Neuronal stem cell (in vitro differentiated cells): ENCODE measurements around the gene GRHPR.
A peak's percentile ranks its signal among the peaks of the same experiment; 100 is the strongest.

Source experiments
- DNase-seq: peaks from one replicate; pipeline ENCODE4 v3.0.0-alpha.2; 2013; ENCODE audit warnings: low spot score
- H2AFZ ChIP-seq: one replicate; pipeline ENCODE4 v1.6.1; 2013; ENCODE audit warnings: mild to moderate bottlenecking, low read length, inconsistent platforms
- H2AK5ac ChIP-seq: 2 replicates; pipeline ENCODE4 v1.6.1; 2013; ENCODE audit warnings: low read depth, mild to moderate bottlenecking, inconsistent platforms, low read length, moderate library complexity, mixed read lengths
- H2BK120ac ChIP-seq: 2 replicates; pipeline ENCODE4 v1.6.1; 2013; ENCODE audit warnings: low read depth, mild to moderate bottlenecking, inconsistent platforms, low read length, moderate library complexity, mixed read lengths
- H2BK12ac ChIP-seq: one replicate; pipeline ENCODE4 v1.6.1; 2013; ENCODE audit warnings: low read length, inconsistent platforms
- H2BK15ac ChIP-seq: 2 replicates; pipeline ENCODE4 v1.6.1; 2013; ENCODE audit warnings: mild to moderate bottlenecking, low read length, inconsistent platforms, mixed read lengths
- H2BK5ac ChIP-seq: one replicate; pipeline ENCODE4 v1.6.1; 2013; ENCODE audit warnings: inconsistent platforms, mild to moderate bottlenecking, low read length, moderate library complexity
- H3K14ac ChIP-seq: one replicate; pipeline ENCODE4 v1.6.1; 2013; ENCODE audit warnings: low read length, inconsistent platforms
- H3K18ac ChIP-seq: 2 replicates; pipeline ENCODE4 v1.6.1; 2013; ENCODE audit warnings: low read length, inconsistent platforms
- H3K23ac ChIP-seq: 2 replicates; pipeline ENCODE4 v1.6.1; 2013; ENCODE audit warnings: low read depth, mild to moderate bottlenecking, mixed read lengths, low read length, inconsistent platforms; ENCODE audit not compliant: poor library complexity
- H3K27ac ChIP-seq: replicated peaks from 3 replicates; pipeline ENCODE4 v1.5.1; 2013; ENCODE audit warnings: low read length, inconsistent platforms
- H3K27me3 ChIP-seq, 3 experiments: 2 replicates each; pipeline ENCODE4 v1.6.1; 2013; ENCODE audit warnings: low read length in 3 of 3, mild to moderate bottlenecking in 2 of 3, inconsistent platforms in 1 of 3, low read depth in 1 of 3, mixed read lengths in 1 of 3, moderate library complexity in 1 of 3; ENCODE audit not compliant: control insufficient read depth in 3 of 3, insufficient read depth in 3 of 3
- H3K36me3 ChIP-seq, 2 donors: replicated peaks in 1 of 2; 2 replicates each; pipeline ENCODE4 v1.6.1; 2013; ENCODE audit warnings: low read length in 2 of 2; ENCODE audit not compliant: control insufficient read depth in 2 of 2, insufficient read depth in 2 of 2
- H3K4ac ChIP-seq: 2 replicates; pipeline ENCODE4 v1.6.1; 2013; ENCODE audit warnings: inconsistent platforms, mild to moderate bottlenecking, low read length, moderate library complexity
- H3K4me1 ChIP-seq, 2 donors: 1 replicate in 1 of 2; 2 replicates in 1 of 2; pipeline ENCODE4 v1.6.1; 2013; ENCODE audit warnings: low read length in 2 of 2, low read depth in 1 of 2; ENCODE audit not compliant: control insufficient read depth in 2 of 2, insufficient read depth in 1 of 2
- H3K4me2 ChIP-seq: one replicate; pipeline ENCODE4 v1.6.1; 2013; ENCODE audit warnings: mild to moderate bottlenecking, low read length, inconsistent platforms; ENCODE audit not compliant: insufficient read depth, poor library complexity, severe bottlenecking
- H3K4me3 ChIP-seq, 2 donors: 2 replicates each; pipeline ENCODE4 v1.5.1; 2013; ENCODE audit warnings: low read length in 2 of 2, mild to moderate bottlenecking in 2 of 2, inconsistent platforms in 1 of 2, moderate library complexity in 1 of 2
- H3K79me1 ChIP-seq: one replicate; pipeline ENCODE4 v1.6.1; 2013; ENCODE audit warnings: low read depth, mild to moderate bottlenecking, inconsistent platforms, low read length, moderate library complexity
- H3K9ac ChIP-seq: one replicate; pipeline ENCODE4 v1.6.1; 2013; ENCODE audit warnings: mild to moderate bottlenecking, low read depth, low read length, inconsistent platforms; ENCODE audit not compliant: poor library complexity
- H3K9me3 ChIP-seq, 2 donors: replicated peaks in 1 of 2; 2 replicates each; pipeline versions ENCODE3 to v1.6.1; 2013; ENCODE audit warnings: low read length in 2 of 2, mild to moderate bottlenecking in 2 of 2, inconsistent platforms in 1 of 2, low read depth in 1 of 2, mixed read lengths in 1 of 2, moderate library complexity in 1 of 2; ENCODE audit not compliant: control insufficient read depth in 2 of 2, insufficient read depth in 1 of 2
- H4K8ac ChIP-seq: one replicate; pipeline ENCODE4 v1.6.1; 2013; ENCODE audit warnings: low read depth, mild to moderate bottlenecking, inconsistent platforms, low read length, moderate library complexity
- H4K91ac ChIP-seq: one replicate; pipeline ENCODE4 v1.6.1; 2013; ENCODE audit warnings: low read length, low read depth, mild to moderate bottlenecking, inconsistent platforms; ENCODE audit not compliant: poor library complexity
- WGBS, 2 donors: extraction: QIAGEN DNeasy Blood & Tissue Kit; methylation state at CpG; one replicate each; pipeline ENCODE4 v1.1.7; 2013; ENCODE audit warnings: missing lambda C conversion rate in 2 of 2, mixed read lengths in 1 of 2; ENCODE audit not compliant: insufficient read length in 2 of 2, insufficient replicate concordance in 1 of 2; ENCODE audit errors: extremely low coverage in 2 of 2; 5-methylcytosine and 5-hydroxymethylcytosine counted together

GRHPR gene

GRCh38 chr9:37447111-37447510, 24.6 kb downstream of the GRHPR start:
- Histone ChIP-seq H3K14ac (no peak overlapping the region), H3K9ac (no peak overlapping the region), H2BK5ac (no peak overlapping the region), H2AFZ (no peak overlapping the region), H3K23ac (no peak overlapping the region), H3K36me3 (peaks cover 7 to 72% of the 10 kb centered on the region in 2 donors), H3K4me1 (peaks cover 0 to 4% of the 10 kb centered on the region in 2 donors), H2BK12ac (no peak overlapping the region), H2AK5ac (no peak overlapping the region), H3K9me3 (no peaks in the 10 kb centered on the region), H4K91ac (no peak overlapping the region), H3K27ac (no peak overlapping the region), H3K4me3 (no peak overlapping the region), H4K8ac (no peak overlapping the region), H3K79me1 (peaks cover 6% of the 10 kb centered on the region), H3K27me3 (no peaks in the 10 kb centered on the region), H2BK120ac (no peak overlapping the region), H3K4ac (no peak overlapping the region), H2BK15ac (no peak overlapping the region), H3K4me2 (no peak overlapping the region), H3K18ac (no peak overlapping the region)
- no peak for DNase-seq

- no peak overlapping the region for H2AK5ac ChIP-seq
- no peak overlapping the region for H4K8ac ChIP-seq
- no peak overlapping the region for H3K14ac ChIP-seq
- no peak overlapping the region for H3K4me3 ChIP-seq
- H3K4ac ChIP-seq = no peak overlapping the region
- H2BK15ac ChIP-seq = no peak overlapping the region
- no peak overlapping the region for H2AFZ ChIP-seq
- DNase-seq = peak; percentile 75
- no peak overlapping the region for H2BK5ac ChIP-seq
- H3K4me2 ChIP-seq = peak overlapping the region; percentile 30
- peaks cover 5 to 62% of the 10 kb centered on the region in 2 donors for H3K36me3 ChIP-seq
- no peaks in the 10 kb centered on the region for H3K27me3 ChIP-seq
- H3K18ac ChIP-seq = no peak overlapping the region
- H3K4me1 ChIP-seq = peaks cover 0 to 6% of the 10 kb centered on the region in 2 donors
- WGBS, 2 donors = no CpG with 5 or more reads among the region's 12 CpGs
- H3K23ac ChIP-seq = no peak overlapping the region
- peaks cover 2 to 5% of the 10 kb centered on the region in 2 donors for H3K9me3 ChIP-seq
- peak overlapping the region; percentile 93 for H3K27ac ChIP-seq
- no peak overlapping the region for H2BK120ac ChIP-seq
- peaks cover 6% of the 10 kb centered on the region for H3K79me1 ChIP-seq
- no peak overlapping the region for H3K9ac ChIP-seq
- no peak overlapping the region for H2BK12ac ChIP-seq
- H4K91ac ChIP-seq = no peak overlapping the region
Measured at GRCh38 chr9:37449862-37450632, 27.6 kb downstream of the GRHPR start.

- H3K4me1 ChIP-seq = peaks cover 0 to 6% of the 10 kb centered on the region in 2 donors
- no peak for DNase-seq
- no CpG with 5 or more reads among the region's 3 CpGs for WGBS, 2 donors
Measured at GRCh38 chr9:37451628-37452027, 29.1 kb downstream of the GRHPR start.

GRCh38 chr9:37452611-37453010, 30.1 kb downstream of the GRHPR start:
- H3K9me3 ChIP-seq = peaks cover 9 to 21% of the 10 kb centered on the region in 2 donors
- H3K18ac ChIP-seq = no peak overlapping the region
- H3K36me3 ChIP-seq = peaks cover 15 to 62% of the 10 kb centered on the region in 2 donors
- DNase-seq = no peak
- no peaks in the 10 kb centered on the region for H3K27me3 ChIP-seq
- no CpG with 5 or more reads among the region's 1 CpG for WGBS, 2 donors
- H2BK12ac ChIP-seq = no peak overlapping the region
- no peak overlapping the region for H3K9ac ChIP-seq
- no peak overlapping the region for H4K8ac ChIP-seq
- H2BK5ac ChIP-seq = no peak overlapping the region
- no peak overlapping the region for H2BK120ac ChIP-seq
- no peak overlapping the region for H3K4ac ChIP-seq
- peaks cover 0 to 6% of the 10 kb centered on the region in 2 donors for H3K4me1 ChIP-seq
- H3K14ac ChIP-seq = no peak overlapping the region
- no peak overlapping the region for H2BK15ac ChIP-seq
- H3K27ac ChIP-seq = no peak overlapping the region
- no peak overlapping the region for H3K23ac ChIP-seq
- no peak overlapping the region for H4K91ac ChIP-seq
- H3K4me2 ChIP-seq = no peak overlapping the region
- H3K79me1 ChIP-seq = peaks cover 13% of the 10 kb centered on the region
- no peak overlapping the region for H3K4me3 ChIP-seq
- no peak overlapping the region for H2AFZ ChIP-seq
- no peak overlapping the region for H2AK5ac ChIP-seq

More at GRCh38 chr9:37451628-37452027, 29.1 kb downstream of the GRHPR start:
- Histone ChIP-seq H4K91ac (no peak overlapping the region), H2BK12ac (no peak overlapping the region), H3K14ac (no peak overlapping the region), H3K27ac (no peak overlapping the region), H2AFZ (no peak overlapping the region), H3K9me3 (peaks cover 9 to 18% of the 10 kb centered on the region in 2 donors), H3K23ac (no peak overlapping the region), H3K4me2 (no peak overlapping the region), H3K4ac (no peak overlapping the region), H2BK5ac (no peak overlapping the region), H3K36me3 (peaks cover 13 to 67% of the 10 kb centered on the region in 2 donors), H4K8ac (no peak overlapping the region), H2AK5ac (no peak overlapping the region), H3K9ac (no peak overlapping the region), H3K18ac (no peak overlapping the region), H2BK15ac (no peak overlapping the region), H3K27me3 (no peaks in the 10 kb centered on the region), H3K4me3 (no peak overlapping the region), H3K79me1 (peaks cover 13% of the 10 kb centered on the region), H2BK120ac (no peak overlapping the region)
